ENCODE data around the gene LRRC28. TPM values are rescaled to one million over a fixed set of nuclear protein-coding genes. Genes with fewer than 3 reads are reported as not detected.
A peak's percentile ranks its signal among the peaks of the same experiment; 100 is the strongest.

Gene LRRC28
- total RNA-seq, 3 donors from 2014 or later, result 24.3 to 52.2 (median 44.3) TPM

DNA sequence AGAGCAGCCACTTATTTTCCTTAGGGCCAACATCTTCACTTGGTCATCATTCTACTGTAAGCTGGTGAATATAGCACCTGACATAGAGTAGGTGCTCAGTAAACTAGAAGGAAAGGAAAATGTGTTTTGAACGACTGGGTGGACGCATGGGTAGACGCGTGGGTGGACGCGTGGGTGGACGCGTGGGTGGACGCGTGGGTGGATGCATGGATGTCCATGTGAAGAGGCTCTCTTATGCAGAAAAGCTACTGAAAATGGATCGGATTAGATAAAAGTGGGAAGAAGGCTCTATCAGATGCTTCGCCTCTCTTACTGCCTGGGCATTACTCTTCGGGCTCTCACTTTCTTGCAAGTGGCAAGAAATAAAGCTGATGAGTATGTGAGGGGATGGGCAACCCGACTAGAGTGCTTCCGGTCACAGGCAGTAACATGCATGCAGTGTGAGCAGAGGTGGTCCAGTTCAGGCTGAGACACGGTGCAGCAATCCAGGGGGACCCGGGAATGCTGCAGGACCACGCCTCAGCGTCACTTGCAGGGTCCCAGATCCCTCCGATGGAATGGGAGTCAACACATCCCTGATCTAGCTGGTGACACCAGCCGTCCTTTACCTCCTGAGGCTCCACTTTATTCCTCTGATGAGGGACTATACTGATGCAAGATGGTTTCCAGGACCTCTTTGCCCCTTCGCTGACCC, 176.5 kb downstream of the LRRC28 start:
- no peaks in the 10 kb centered on the region for H3K4me1 ChIP-seq
- intact Hi-C loops (cut with DNase I; ENCODE audit: low total_unique reads), result loop anchor here (5.0 kb wide), 1 partner anchor 601 kb away; no protein-coding TSS in a partner anchor
- H3K4me3 ChIP-seq, result no peak overlapping the region
- TF ChIP-seq POLR2A (IDR thresholded peaks at IDR 0.05) (no peak), POLR2AphosphoS5 (IDR thresholded peaks at IDR 0.05) (no peak), CTCF (IDR thresholded peaks at IDR 0.05) (no peak)
- H3K36me3 ChIP-seq, result no peaks in the 10 kb centered on the region
- H3K27me3 ChIP-seq, result no peaks in the 10 kb centered on the region
- no peak overlapping the region for H3K27ac ChIP-seq
- H3K9me3 ChIP-seq, result no peaks in the 10 kb centered on the region
- peak in 1 of 2 donors; percentile 30 for DNase-seq (ENCODE audit: low spot score in 2 of 2)

GRCh38 chr15:99429681-99430081, 178.4 kb downstream of the LRRC28 start:
- Histone ChIP-seq H3K27me3 (no peaks in the 10 kb centered on the region), H3K36me3 (no peaks in the 10 kb centered on the region), H3K4me1 (peaks cover 0 to 4% of the 10 kb centered on the region in 2 donors), H3K27ac (no peak overlapping the region), H3K4me3 (no peak overlapping the region), H3K9me3 (no peaks in the 10 kb centered on the region)
- intact Hi-C loops (cut with DNase I; ENCODE audit: low total_unique reads), result loop anchor here (5.0 kb wide), 1 partner anchor 602 kb away; no protein-coding TSS in a partner anchor
- TF ChIP-seq POLR2A (IDR thresholded peaks at IDR 0.05), result no peak
- no peak for TF ChIP-seq POLR2AphosphoS5 (IDR thresholded peaks at IDR 0.05)
- no peak for TF ChIP-seq CTCF (IDR thresholded peaks at IDR 0.05)
- DNase-seq (ENCODE audit: low spot score in 2 of 2), result peak in 1 of 2 donors; percentile 34

DNA sequence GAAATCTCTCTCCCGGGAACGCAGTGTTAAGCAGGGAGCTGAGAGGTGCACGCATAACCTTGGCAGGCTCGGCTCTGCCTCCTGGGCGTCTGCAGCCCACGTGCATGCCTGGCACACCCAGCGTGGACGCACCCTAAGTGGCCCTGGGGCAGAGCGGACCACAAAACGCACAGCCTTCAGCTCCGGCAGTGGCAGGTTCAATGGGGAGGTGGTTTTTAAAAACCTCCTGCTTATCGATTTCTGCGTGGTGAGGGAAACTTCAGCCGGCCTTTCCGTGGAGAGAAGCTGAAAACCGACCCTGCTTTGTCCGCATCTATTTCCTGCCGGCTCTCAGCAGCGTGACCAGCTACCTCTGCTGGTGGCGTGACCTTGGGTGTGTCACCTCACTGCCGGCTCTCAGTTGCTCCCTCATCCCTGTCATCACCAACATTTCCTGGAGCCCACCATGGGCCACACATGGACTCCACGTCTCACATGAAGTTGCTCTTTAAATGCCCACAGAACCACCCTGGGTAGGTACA, 179.7 kb downstream of the LRRC28 start:
- DNase-seq (ENCODE audit: low spot score in 2 of 2), result peak in 1 of 2 donors; percentile 42
- no peaks in the 10 kb centered on the region for H3K9me3 ChIP-seq
- intact Hi-C loops (cut with DNase I; ENCODE audit: low total_unique reads), result no loop called here
- H3K27me3 ChIP-seq, result no peaks in the 10 kb centered on the region
- TF ChIP-seq CTCF (IDR thresholded peaks at IDR 0.05) (no peak), POLR2A (IDR thresholded peaks at IDR 0.05) (no peak), POLR2AphosphoS5 (IDR thresholded peaks at IDR 0.05) (no peak)
- H3K27ac ChIP-seq, result no peak overlapping the region
- H3K36me3 ChIP-seq, result no peaks in the 10 kb centered on the region
- H3K4me1 ChIP-seq, result peaks cover 4 to 9% of the 10 kb centered on the region in 2 donors
- no peak overlapping the region for H3K4me3 ChIP-seq

DNA sequence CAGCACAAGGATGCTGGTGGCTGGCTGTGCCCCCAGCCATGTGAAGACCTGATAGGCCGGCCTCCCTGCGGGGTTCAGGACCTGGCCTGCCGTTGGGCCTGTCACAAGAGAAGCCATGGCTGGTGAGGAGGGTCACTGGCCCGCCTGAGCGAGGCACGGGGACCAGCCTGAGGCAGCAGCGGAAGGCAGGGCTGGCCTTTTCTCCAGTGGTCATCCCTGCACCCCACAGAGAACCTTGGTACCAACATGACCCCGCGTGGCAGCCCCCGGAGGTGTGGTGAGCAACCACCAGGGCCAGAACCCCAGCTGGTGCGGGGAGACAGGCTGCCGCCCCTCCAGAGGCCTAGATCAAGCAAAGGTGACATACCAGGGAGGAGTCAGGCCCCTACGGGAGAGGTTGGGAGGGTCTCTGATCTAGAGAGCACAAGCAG, 180.4 kb downstream of the LRRC28 start:
- Histone ChIP-seq H3K4me1 (peaks cover 4 to 9% of the 10 kb centered on the region in 2 donors), H3K9me3 (no peaks in the 10 kb centered on the region), H3K27ac (no peak overlapping the region), H3K27me3 (no peaks in the 10 kb centered on the region), H3K4me3 (no peak overlapping the region), H3K36me3 (no peaks in the 10 kb centered on the region)
- DNase-seq (ENCODE audit: low spot score in 2 of 2), result peak in 1 of 2 donors; percentile 12
- TF ChIP-seq POLR2A (IDR thresholded peaks at IDR 0.05), result no peak
- no peak for TF ChIP-seq POLR2AphosphoS5 (IDR thresholded peaks at IDR 0.05)
- TF ChIP-seq CTCF (IDR thresholded peaks at IDR 0.05), result no peak
- intact Hi-C loops (cut with DNase I; ENCODE audit: low total_unique reads), result no loop called here

All from breast epithelium (tissue), 4 donors.